Psoas muscle (tissue), 8 donors: ENCODE data around the gene CREBL2. TPM values are rescaled to one million over a fixed set of nuclear protein-coding genes. Genes with fewer than 3 reads are reported as not detected.
"Not testable (repeated sequence)": the region's sequence is repeated elsewhere in the genome, so short reads cannot be mapped to it uniquely, and the experiment has no call there.

ENCODE experiments used
- ATAC-seq, 4 donors: fragments of 200-7000 bp; cut with Tn5 transposase; one replicate each; pipeline ENCODE4 v1.9.1; 2020; ENCODE audit warnings: moderate library complexity in 3 of 4, mild to moderate bottlenecking in 2 of 4
- DNase-seq, 2 donors: peaks; one replicate each; pipeline ENCODE4 v3.0.0-alpha.2; 2020
- H3K27ac ChIP-seq: fragments of 200-600 bp; one replicate; pipeline ENCODE4 v1.8.0; 2022
- H3K27me3 ChIP-seq, 3 donors: fragments of 200-600 bp in 1 of 3; one replicate each; pipeline versions ENCODE4 v1.6.1 to v1.8.0; 2013 to 2022; ENCODE audit warnings: low read length in 2 of 3, mild to moderate bottlenecking in 2 of 3, moderate library complexity in 1 of 3; ENCODE audit not compliant: insufficient read depth in 3 of 3
- H3K36me3 ChIP-seq, 2 donors: fragments of 200-600 bp in 1 of 2; one replicate each; pipeline versions ENCODE4 v1.6.1 to v1.8.0; 2013 to 2022; ENCODE audit warnings: low read depth in 1 of 2, mild to moderate bottlenecking in 1 of 2, moderate library complexity in 1 of 2; ENCODE audit not compliant: insufficient read depth in 1 of 2
- H3K4me1 ChIP-seq: fragments of 200-600 bp; one replicate; pipeline ENCODE4 v1.8.0; 2022
- H3K4me3 ChIP-seq: fragments of 200-600 bp; one replicate; pipeline ENCODE4 v1.8.0; 2022; ENCODE audit warnings: mild to moderate bottlenecking
- H3K9me3 ChIP-seq: fragments of 200-600 bp; one replicate; pipeline ENCODE4 v1.8.0; 2022
- WGBS, 3 donors: extraction: QIAGEN DNeasy Blood & Tissue Kit; methylation state at CpG; one replicate each; pipeline versions ENCODE4 v1.1.6 to v1.1.7; 2013; 5-methylcytosine and 5-hydroxymethylcytosine counted together
- intact Hi-C, 2 donors: fragments of 100-400 bp; cut with DNase I; formaldehyde crosslinking; loops; one replicate each; pipeline versions ENCODE4 v1.11.0 to v1.14.2; 2022
- polyA plus RNA-seq, 3 donors: library from polyadenylated mRNA; stranded (reverse); fragments of 200-250 nt; gene quantifications; one replicate each; pipeline ENCODE4 v1.2.3, GENCODE V29; 2013
- total RNA-seq, 4 donors: library from RNA; stranded (reverse); fragmentation: NEBNext Ultra II Directional in 2 of 4; extraction: Animal tissue kit (Norgen Biotek cat#: 25700) in 2 of 4; gene quantifications; one replicate each; pipeline versions ENCODE4 v1.2.1 to v1.2.4, GENCODE V29; 2021 to 2023
- TF ChIP-seq, protein P1 (sequence below): fragments of 200-600 bp; IDR thresholded peaks from one replicate; pipeline ENCODE4 v1.8.0; 2022; ENCODE audit warnings: antibody characterized with exemption
- donor health status: healthy with polysubstance abuse.
- donor health status: DM: no; HTN: no; CAD: no; lungs with moderate emphysema.
- donor health status: Bipolar disorder and iron deficiency.
- donor health status: healthy.
- donor health status: DM: yes; HTN: yes; CAD: no.
- donor health status: DM: no; HTN: no; CAD: no.
- donor health status: DM: no; HTN: no; CAD: no.
- donor health status: DM: yes; HTN: yes; CAD: no.

Gene CREBL2
- total and polyA plus RNA-seq, 7 donors, result 4.0 to 16.4 (median 6.7) TPM

DNA sequence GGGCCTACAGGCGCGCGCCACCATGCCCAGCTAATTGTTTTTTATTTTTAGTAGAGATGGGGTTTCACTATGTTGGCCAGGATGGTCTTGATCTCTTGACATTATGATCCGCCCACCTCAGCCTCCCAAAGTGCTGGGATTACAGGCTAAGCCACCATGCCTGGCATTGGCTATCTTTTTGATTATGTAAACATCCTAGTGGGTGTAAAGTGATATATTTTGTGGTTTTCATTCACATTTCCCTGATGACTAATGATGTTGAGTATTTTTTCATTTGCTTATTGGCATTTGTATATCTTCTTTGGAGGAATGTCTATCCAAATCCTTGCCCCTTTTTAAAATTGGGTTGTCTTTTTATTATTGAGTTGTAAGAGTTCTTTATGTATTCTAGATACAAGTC, 16.3 kb downstream of the CREBL2 start:
- WGBS, 3 donors, result 98 to 100% (median 98%) methylated on average over 4 of the region's 4 CpGs
- H3K27me3 ChIP-seq, result no peaks in the 10 kb centered on the region
- H3K9me3 ChIP-seq, result no peaks in the 10 kb centered on the region
- H3K36me3 ChIP-seq, result no peaks in the 10 kb centered on the region
- H3K4me3 ChIP-seq, result no peak overlapping the region
- TF ChIP-seq, protein P1, sequence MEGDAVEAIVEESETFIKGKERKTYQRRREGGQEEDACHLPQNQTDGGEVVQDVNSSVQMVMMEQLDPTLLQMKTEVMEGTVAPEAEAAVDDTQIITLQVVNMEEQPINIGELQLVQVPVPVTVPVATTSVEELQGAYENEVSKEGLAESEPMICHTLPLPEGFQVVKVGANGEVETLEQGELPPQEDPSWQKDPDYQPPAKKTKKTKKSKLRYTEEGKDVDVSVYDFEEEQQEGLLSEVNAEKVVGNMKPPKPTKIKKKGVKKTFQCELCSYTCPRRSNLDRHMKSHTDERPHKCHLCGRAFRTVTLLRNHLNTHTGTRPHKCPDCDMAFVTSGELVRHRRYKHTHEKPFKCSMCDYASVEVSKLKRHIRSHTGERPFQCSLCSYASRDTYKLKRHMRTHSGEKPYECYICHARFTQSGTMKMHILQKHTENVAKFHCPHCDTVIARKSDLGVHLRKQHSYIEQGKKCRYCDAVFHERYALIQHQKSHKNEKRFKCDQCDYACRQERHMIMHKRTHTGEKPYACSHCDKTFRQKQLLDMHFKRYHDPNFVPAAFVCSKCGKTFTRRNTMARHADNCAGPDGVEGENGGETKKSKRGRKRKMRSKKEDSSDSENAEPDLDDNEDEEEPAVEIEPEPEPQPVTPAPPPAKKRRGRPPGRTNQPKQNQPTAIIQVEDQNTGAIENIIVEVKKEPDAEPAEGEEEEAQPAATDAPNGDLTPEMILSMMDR, result no peak
- DNase-seq (no peak), ATAC-seq (no peak)
- H3K27ac ChIP-seq, result no peak overlapping the region
- intact Hi-C loops, result no loop called here
- peaks cover 12% of the 10 kb centered on the region for H3K4me1 ChIP-seq

DNA sequence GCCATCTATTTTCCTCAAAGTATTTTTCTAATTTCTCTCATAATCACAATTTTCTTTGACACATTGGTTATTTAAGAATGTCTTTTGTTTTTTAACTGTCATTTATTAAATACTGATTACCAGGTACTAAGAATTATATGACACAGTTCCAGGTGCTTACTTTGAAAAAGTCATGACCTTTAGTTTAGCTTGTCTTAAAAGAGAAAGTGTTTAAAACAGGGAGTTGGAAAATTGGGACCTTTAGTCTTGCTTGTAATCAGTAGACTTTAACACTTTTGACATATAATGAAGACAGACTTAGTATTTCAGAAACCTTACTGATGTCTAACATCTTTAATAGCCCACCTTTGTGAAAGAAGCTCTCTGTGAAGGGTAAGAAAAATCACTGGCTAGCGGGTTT, 19.2 kb downstream of the CREBL2 start:
- WGBS, 3 donors, result 90 to 98% (median 96%) methylated on average over 1 of the region's 1 CpG
- DNase-seq (no peak), ATAC-seq (no peak)
- H3K36me3 ChIP-seq, result peaks cover 0 to 13% of the 10 kb centered on the region in 2 donors
- intact Hi-C loops, result no loop called here
- no peak overlapping the region for H3K27ac ChIP-seq
- no peaks in the 10 kb centered on the region for H3K9me3 ChIP-seq
- peaks cover 12% of the 10 kb centered on the region for H3K4me1 ChIP-seq
- H3K27me3 ChIP-seq, result no peaks in the 10 kb centered on the region
- TF ChIP-seq, protein P1, result no peak
- H3K4me3 ChIP-seq, result no peak overlapping the region

DNA sequence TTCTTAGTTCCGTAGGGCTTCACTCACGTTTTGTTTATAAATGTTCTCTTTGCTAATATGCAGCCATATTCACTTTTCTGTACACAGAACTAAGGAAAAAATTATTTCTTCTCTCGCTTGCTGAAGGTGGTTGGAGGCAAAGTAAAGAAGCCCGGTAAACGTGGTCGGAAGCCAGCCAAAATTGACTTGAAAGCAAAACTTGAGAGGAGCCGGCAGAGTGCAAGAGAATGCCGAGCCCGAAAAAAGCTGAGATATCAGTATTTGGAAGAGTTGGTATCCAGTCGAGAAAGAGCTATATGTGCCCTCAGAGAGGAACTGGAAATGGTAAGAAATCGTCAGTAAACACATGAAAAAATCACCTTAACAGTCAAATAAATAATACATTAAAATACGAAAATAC, 24.0 kb downstream of the CREBL2 start:
- TF ChIP-seq, protein P1, result no peak
- Histone ChIP-seq H3K4me3 (no peak overlapping the region), H3K9me3 (no peaks in the 10 kb centered on the region), H3K27ac (no peak overlapping the region), H3K4me1 (no peaks in the 10 kb centered on the region), H3K27me3 (no peaks in the 10 kb centered on the region), H3K36me3 (peaks cover 0 to 61% of the 10 kb centered on the region in 2 donors)
- intact Hi-C loops, result no loop called here
- WGBS, 3 donors, result 92 to 93% (median 93%) methylated on average over 12 of the region's 12 CpGs
- ATAC-seq (no peak), DNase-seq (no peak)

DNA sequence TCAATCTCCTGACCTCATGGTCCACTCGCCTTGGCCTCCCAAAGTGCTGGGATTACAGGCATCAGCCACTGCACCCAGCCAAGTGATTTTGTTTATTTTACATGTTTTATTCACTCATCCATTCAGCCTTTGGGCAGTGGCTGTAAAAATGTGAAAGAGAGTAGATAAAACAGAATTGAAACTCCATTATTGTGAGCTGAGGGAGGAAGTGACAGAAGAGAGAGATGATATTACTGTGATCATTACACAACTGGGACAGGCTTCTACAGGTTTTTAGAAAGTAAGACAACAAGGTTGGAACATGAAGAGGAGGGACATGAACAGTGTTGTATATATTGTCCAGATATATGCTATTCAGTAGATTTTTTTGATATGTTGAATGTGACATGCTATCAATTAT, 25.0 kb downstream of the CREBL2 start:
- no peak overlapping the region for H3K4me3 ChIP-seq
- DNase-seq (no peak), ATAC-seq (no peak)
- TF ChIP-seq, protein P1, result no peak
- no peaks in the 10 kb centered on the region for H3K27me3 ChIP-seq
- H3K4me1 ChIP-seq, result no peaks in the 10 kb centered on the region
- intact Hi-C loops, result no loop called here
- 91 to 94% (median 94%) methylated on average over 1 of the region's 1 CpG for WGBS, 3 donors
- H3K36me3 ChIP-seq, result peaks cover 0 to 68% of the 10 kb centered on the region in 2 donors
- H3K27ac ChIP-seq, result no peak overlapping the region
- H3K9me3 ChIP-seq, result no peaks in the 10 kb centered on the region

DNA sequence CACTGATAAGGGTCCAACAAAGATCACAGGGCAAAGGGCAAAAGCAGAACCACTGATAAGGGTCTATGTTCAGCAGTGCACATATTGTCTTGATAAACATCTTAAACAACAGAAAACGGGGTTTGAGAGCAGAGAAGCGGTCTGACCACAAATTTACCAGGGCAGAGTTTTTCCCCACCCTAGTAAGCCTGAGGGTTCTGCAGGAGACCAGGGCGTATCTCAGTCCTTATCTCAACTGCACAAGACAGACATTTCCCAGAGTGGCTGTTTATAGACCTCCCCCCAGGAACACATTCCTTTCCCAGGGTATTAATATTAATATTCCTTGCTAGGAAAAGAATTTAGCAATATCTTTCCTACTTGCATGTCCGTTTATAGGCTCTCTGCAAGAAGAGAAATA, 28.3 kb downstream of the CREBL2 start:
- DNase-seq, intact Hi-C loops, H3K27me3 ChIP-seq, H3K4me3 ChIP-seq, ATAC-seq, H3K27ac ChIP-seq, H3K9me3 ChIP-seq, H3K4me1 ChIP-seq: not testable (repeated sequence)
- WGBS, 3 donors, result 95 to 98% (median 98%) methylated on average over 4 of the region's 4 CpGs
- H3K36me3 ChIP-seq, result peaks cover 4 to 94% of the 10 kb centered on the region in 2 donors
